ENCODE results near the gene MTFR1L. TPM values are rescaled to one million over a fixed set of nuclear protein-coding genes. Genes with fewer than 3 reads are reported as not detected.

Gene MTFR1L
- total and polyA plus RNA-seq, 9 of the 15 experiments (the other 6 are each of a cell fraction or from before 2014, with no cell fraction given), result 41.4 to 98.5 (median 53.7) TPM

GRCh38 chr1:25819491-25820246, at the start of gene MTFR1L (continued):
- peak; percentile 85 for TF ChIP-seq CREB3L1 (IDR thresholded peaks at IDR 0.05; ENCODE audit: borderline replicate concordance, low read depth)
- TF ChIP-seq FOXA3 (CRISPR knock-in tag; conservative IDR thresholded peaks at IDR 0.05 in 1 of 2, IDR thresholded peaks at IDR 0.05 in 1 of 2), result peak in 1 of 2 experiments; percentile 35; a peak in 1 of 4 replicates
- TF ChIP-seq SETDB1 (IDR thresholded peaks at IDR 0.05; ENCODE audit: low read length), result peak; percentile 42
- TF ChIP-seq POLR2G (IDR thresholded peaks at IDR 0.05; ENCODE audit: low read depth, low read length), result peak; percentile 94
- TF ChIP-seq E2F8 (IDR thresholded peaks at IDR 0.05; ENCODE audit: low read depth, partially characterized antibody), result peak; percentile 72
- no peak for TF ChIP-seq COPS2 (conservative IDR thresholded peaks at IDR 0.05)
- 0 out of 2 replicates have a peak, but pooled peaks have one; percentile 34 for TF ChIP-seq ZNF592 (IDR thresholded peaks at IDR 0.05)
- TF ChIP-seq KDM5B (IDR thresholded peaks at IDR 0.05; ENCODE audit: insufficient replicate concordance, low read depth, low read length), result peak; percentile 50
- TF ChIP-seq EP400 (IDR thresholded peaks at IDR 0.05), result peak; percentile 71
- TF ChIP-seq ZC3H8 (IDR thresholded peaks at IDR 0.05), result no peak
- TF ChIP-seq TSC22D4 (tag; IDR thresholded peaks at IDR 0.05), result no peak
- TF ChIP-seq C11orf30 (IDR thresholded peaks at IDR 0.05; ENCODE audit: low read depth), result peak; percentile 57
- TF ChIP-seq ZNF395 (CRISPR knock-in tag; IDR thresholded peaks at IDR 0.05), result peak; percentile 82
- TF ChIP-seq NR2C1 (IDR thresholded peaks at IDR 0.05), result peak; percentile 96
- TF ChIP-seq NR2C1 (tag; IDR thresholded peaks at IDR 0.05), result peak; percentile 96
- no peak; the same call in 1 of the 2 replicates for TF ChIP-seq CREB1 (IDR thresholded peaks at IDR 0.05)
- peak; percentile 30 for TF ChIP-seq CREB1 (CRISPR knock-in tag; IDR thresholded peaks at IDR 0.05)
- TF ChIP-seq MYNN (IDR thresholded peaks at IDR 0.05), result peak; percentile 49; the same call in 1 of the 2 replicates
- TF ChIP-seq MYNN (CRISPR knock-in tag; IDR thresholded peaks at IDR 0.05), result no peak
